ENCODE data around the gene MAN2C1.
"Not testable (repeated sequence)": the region's sequence is repeated elsewhere in the genome, so short reads cannot be mapped to it uniquely, and the experiment has no call there.

The MAN2C1 gene

DNA sequence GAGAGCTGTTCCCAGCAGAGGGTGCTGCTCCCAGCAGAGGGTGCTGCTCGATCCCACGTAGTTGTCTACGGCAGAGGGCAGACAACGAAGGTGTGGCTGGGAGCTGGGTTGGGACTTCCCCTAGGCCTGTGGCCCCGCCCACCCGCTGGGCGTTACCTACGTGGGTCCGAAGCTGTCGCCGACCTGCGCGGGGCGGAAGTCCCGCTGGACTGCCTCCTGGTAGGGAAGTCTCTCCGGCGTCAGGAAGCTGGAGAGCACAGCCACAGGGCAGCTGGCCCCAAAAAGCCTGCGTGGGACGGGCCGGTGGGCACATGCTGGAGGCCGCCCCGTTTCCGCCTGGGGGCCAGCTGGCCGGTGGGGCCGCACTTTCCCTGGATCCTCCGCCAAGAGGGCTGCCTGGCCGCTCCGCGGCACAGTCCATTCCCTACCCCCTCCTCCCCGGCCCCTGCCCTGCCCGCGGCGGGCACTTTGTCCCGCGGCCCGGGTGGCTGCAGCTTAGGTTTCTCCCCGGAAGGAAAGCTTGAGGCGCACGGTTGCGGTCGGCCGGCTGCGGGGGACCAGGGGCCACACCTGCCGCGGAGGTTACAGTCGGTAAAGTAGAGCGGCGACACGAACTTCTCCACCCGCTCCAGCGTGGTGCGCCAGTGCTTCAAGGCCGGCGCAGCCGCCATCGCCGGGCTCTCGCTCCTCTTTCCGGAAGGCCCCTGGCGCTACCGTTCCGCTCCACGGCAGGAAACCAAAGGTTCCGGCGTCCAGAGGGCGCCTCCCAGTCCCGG, at the start of gene MAN2C1:
TSS of gene MAN2C1 (minus strand) at position 695 of the 776 bp plus-strand sequence. CDS start at position 671, 24 bp downstream.
- peak; percentile 73 to 82 for DNase-seq (ENCODE audit: low read depth in 2 of 2)

DNA sequence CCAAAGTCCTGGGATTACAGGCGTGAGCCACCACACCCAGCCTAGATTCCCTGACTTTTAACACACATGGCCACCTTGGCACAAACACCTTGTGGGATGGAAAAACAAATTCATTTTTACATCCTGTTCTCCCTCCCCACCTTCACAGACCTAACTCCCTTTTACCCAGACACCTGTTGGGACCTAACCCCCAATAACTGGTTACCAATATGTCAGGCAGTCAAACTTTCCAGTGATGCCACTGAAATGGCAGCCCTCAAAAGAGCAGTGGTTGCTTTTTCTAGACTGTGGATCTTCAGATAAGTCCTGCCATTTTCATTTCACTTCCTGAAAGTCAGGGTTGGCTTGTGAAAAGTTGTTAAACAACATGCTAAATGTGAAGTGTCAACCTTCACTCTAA, 48.2 kb upstream of the MAN2C1 start:
- DNase-seq (ENCODE audit: low read depth in 2 of 2) = no peak

DNA sequence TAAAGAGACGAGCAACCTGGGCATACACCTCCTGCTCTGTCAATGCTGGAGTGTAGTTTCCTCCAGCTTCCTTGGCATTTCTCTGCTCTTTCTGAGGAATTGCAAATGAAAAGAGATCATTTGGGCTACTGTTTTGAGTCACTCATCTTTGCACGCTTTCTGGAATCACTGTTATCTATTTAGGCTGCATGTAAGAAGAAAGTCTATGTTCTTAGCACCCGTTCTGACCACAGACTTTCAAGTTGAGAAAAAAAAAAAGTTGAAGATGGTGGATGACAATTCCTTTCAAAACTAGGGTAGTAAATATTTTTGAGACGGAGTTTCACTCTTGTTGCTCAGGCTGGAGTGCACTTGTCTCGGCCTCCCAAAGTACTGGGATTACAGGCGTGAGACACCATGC, 41.8 kb upstream of the MAN2C1 start:
- DNase-seq (ENCODE audit: low read depth in 2 of 2) = no peak

DNA sequence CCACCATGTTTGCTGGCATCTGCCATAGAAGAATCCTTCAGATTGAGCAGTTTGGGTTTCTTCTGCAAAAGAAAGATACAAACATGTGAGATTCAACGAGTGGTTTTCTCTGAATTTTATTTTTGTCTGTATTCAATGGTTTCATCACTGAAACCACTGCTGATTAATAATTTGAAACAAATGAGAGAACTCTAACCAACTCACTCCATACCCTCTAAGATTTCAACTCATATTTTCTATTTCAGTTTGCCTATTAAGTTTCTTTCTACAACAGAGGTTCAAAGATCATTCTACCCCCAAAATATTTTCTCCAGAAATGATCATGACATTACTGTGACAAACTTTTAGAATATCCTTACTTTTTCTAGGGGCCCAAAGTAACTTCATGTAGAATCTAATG, 38.7 kb upstream of the MAN2C1 start:
- no peak for DNase-seq (ENCODE audit: low read depth in 2 of 2)

DNA sequence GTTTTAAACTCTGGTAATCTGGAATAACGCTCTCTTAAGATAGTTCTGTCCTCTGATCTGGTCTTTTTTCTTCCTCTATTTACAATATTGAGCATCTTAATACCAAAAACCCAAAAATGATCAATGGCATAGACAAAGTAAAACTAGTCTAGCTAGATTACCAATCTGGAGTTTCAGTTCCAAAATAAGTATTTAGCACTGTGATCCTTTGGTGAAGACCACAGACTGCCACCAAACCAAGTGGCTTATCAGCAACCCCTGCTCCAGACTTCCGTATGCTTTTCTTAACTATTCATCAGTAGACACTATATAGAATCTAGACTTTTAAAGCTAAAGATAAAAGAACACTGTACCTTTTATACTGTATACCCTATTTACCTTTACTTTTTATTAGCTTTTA, 35.5 kb upstream of the MAN2C1 start:
- DNase-seq (ENCODE audit: low read depth in 2 of 2) = no peak

DNA sequence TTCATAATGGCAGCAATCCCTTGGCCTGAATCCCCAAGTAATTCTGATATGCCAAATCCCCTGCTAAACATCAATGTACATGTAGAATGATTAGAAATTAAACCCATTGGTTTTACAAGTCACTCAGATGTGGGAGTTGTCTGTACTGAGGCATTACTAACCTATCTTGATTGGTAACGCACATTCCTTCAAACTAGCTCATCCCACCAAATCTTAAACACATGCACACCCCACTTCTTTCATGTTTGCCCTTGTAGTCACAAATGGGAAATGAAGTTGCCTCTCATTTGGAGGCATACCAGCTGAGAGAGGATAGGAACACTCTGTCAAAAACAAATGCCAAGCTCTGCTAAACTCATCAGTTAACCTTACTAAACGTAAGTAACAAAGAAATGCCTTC, 29.1 kb upstream of the MAN2C1 start:
- DNase-seq (ENCODE audit: low read depth in 2 of 2) = no peak

DNA sequence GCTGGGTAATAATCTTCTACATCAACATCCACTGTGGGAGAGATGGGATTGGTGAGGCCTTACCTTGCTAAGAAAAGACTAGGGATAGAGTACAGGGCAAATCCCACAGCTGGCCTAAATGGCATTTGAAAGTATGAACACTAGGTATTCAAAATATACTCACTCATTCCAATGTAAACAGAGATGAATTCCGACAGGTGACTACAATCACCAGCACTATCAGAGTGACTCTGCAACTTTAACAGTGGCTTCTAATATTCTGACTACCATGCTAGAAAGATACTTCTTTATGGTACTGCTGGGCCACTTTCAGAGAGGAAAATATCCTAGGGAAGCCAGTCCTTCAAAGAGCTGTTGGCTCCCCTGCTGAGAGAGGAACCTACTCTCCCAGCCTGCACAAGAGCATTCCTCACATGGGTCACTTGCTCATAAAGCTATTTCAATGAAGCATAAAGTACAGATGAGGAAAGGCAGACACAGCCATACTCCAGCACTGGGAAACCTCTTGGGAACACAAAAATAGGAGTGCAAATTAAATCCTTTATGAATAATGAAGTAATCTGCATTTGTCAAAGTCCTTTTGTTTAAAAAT, 21.5 kb upstream of the MAN2C1 start:
- no peak for DNase-seq (ENCODE audit: low read depth in 2 of 2)

DNA sequence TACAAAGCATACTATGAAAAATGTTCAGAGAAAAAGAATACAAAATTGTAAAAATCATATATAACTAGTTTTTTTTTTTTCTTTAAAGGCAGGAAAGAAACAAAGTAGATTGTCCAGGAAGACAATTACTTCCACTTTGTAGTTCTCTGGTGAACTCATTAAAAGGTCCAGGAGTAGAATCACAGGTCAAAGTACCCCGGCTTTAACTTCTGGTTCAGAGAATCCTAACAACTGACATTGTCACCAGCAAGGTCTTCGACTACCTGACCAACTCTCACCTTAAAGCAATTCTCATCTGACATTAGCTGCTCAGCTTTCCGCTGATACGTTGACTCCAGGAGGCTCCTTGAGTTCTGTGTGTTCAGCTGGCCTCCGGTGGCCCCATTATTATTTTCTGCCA, 15.6 kb upstream of the MAN2C1 start:
- DNase-seq (ENCODE audit: low read depth in 2 of 2) = not testable (repeated sequence)

DNA sequence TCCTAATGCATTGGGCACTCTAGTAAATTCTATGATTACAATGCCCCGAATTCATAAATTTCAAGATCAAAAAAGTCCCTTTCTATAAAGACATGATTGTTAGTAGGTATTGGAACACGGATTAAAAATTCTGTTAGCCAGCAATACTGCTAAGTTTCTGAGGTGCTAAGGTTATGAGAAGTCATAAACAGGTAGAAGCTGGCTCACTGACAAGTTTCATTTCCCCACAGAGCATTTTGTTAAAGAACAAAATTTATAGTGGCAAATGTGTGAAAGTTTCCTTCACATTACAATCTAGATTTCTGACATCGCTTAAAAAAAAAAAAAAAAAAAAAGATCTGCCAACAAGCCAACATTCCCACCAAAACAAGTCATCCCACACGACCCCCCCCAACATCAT, 12.4 kb upstream of the MAN2C1 start:
- no peak for DNase-seq (ENCODE audit: low read depth in 2 of 2)

DNA sequence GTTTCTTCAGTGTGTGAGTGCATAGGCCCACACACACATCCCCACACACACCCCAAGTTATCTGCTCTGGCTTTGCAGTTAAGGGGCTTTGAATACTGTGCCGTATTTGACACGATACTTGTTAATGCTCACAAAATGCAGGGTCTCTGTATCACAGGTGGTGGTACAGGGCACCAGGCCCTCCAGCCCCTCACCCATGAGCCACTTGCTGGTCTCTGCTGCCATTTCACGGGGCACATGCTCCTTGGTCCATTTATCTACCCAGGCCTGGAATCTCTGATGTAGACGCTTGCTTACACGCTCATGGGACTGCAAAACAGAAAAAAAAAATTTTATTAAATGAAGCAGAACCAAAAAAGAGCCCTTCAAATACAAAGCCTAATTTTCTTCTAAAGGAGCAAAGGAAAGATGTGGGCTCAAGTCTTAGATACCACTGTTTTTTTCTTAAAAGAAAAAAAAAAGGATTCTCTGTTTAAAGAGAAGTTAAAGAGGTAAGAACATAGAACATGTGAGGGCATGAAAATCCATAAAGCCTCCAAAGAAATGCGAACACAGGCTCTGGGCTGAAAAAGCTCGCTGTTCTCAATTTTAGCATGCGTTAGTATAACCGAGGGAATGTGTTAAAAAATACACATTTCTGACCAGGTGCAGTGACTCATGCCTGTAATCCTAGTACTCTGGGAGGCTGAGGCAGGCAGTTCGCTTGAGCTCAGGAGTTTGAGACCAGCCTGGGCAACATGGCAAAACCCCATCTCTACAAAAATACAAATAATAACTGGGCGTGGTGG, 3.7 kb upstream of the MAN2C1 start:
- DNase-seq (ENCODE audit: low read depth in 2 of 2) = no peak

DNA sequence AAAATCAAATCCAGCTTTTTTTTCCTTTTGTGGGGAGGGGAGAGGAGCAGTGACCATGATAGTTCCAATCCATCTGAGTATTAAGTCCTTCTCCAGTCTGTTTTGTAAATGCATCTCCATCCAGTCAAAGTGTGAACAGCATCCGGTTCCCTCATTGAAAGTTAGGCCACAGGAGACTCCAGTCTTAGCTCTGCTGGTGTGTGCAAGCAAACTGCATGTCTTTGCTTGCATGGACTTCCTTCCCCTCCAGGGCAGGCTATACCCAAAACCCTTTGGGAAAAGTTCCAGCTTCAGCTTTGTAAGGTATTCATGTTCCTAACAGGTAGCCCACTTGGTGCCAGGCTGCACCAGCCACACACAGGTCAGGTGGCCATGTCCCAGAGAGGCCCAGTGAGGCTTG, 3.1 kb upstream of the MAN2C1 start:
- no peak for DNase-seq (ENCODE audit: low read depth in 2 of 2)

DNA sequence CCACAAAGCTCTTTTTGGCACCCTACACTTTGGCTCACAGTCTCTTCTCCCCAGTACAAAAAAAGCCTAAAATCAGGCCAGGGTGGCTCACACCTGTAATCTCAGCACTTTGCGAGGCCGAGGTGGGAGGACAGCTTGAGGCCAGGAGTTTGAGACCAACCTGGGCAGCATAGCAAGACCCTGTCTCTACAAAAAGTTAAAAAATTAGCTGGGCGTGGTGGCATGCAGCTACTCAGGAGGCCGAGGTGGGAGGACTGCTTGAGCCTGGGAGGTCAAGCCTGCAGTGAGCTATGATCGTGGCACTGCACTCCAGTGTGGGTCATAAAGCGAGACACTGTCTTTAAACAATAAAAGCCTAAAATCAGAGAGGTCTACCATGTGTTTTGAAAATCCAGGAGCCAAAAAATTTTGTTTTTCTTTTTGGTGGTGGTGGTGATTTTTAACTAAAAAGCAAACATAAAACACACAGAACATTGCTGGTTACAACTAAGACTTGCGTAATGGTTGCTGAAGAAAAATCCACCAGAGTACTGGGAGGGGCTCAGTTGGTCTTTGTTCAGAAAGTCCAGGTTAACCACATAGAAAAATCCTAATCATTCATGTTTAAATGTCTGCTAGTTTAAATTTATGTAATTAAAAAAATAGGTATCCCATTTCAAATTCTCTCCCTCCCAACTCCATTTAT, 1.6 kb upstream of the MAN2C1 start:
- no peak for DNase-seq (ENCODE audit: low read depth in 2 of 2)

DNA sequence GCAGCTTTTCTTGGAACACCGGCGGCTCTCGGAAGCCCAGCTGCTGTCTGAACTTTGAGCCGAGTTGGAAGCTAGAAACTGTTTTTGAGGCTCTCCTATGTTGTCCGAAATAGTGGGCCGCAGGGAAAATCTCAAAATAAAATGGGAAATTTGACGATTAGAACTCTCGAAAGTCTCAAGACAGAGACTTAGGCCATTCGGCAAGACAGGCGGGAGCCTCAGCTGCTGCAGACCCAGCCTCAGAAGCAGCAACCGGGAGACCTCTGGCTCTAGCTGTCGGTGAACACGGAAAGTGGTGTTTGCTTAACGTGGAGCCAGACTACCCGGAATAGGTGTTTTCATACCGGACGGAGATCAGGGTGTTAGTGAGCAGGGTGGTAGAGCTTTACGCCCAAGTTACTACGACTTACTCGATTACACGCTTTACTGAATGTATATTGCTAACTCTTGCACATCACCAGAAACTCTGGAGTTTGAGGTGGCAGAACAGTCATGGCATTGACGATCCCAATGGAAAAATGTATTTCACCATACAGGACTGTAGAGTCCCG, 357 bp upstream of the MAN2C1 start:
- no peak for DNase-seq (ENCODE audit: low read depth in 2 of 2)

DNA sequence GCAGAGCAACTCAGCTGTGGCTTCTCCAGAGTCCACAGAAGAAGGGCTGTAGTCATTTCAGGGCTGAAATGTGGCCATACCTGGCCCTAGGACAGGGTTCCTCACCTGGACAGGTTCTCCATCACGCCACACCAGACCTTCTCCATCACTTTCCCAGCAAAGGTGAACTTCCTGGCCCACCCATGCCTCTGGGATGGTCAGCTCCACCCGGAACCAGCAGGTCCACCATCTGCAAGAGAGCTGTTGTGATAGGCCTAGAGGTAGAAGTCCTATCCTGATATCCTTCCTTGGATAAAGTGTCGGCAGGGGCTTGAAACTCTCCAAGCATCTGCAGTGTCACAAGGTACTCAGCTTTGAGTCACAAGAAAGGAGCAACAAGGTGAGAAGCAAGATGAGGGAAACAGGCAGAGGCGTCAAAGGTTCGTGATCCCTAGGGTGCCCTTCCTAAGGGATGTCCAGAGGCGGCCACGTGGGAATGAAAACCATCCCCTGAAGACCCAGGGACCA, 948 bp downstream of the MAN2C1 start:
- no peak for DNase-seq (ENCODE audit: low read depth in 2 of 2)

DNA sequence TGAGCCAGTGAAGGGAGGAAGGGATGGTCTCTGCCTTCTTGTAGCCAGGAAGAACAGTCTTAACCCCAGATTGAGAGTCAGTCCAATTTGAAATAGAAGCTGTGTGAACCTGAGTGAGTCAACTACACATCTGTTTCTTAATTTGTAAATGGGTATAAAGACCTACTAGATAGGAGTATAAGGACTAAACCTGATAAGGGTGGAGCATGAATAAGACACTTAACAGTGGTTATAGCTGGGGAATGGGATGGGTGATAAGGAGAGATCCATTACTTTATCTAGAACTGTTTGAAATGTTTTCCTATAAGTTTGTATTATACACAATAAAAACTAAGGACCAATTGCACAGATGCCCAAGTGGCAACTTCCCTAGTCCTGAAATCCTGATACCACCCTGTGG, 1.4 kb downstream of the MAN2C1 start:
- no peak for DNase-seq (ENCODE audit: low read depth in 2 of 2)

DNA sequence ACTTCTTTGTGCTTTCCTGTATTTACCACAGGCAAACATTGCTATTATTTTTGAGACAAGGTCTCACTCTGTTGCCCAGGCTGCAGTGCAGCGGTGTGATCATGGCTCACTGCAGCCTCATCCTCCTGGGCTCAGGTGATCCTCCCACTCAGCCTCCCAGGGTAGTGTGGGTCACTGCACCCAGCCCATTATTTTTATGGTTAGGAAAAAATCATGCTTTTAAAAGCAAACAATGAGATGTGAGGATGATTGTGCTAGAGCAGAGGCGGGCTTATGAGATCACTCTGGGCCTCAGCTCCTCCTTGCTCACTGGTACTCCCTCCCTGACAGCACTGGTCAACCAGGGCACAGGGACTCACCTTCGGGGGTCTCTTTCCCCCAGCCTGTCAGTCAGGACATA, 2.2 kb downstream of the MAN2C1 start:
- no peak for DNase-seq (ENCODE audit: low read depth in 2 of 2)

DNA sequence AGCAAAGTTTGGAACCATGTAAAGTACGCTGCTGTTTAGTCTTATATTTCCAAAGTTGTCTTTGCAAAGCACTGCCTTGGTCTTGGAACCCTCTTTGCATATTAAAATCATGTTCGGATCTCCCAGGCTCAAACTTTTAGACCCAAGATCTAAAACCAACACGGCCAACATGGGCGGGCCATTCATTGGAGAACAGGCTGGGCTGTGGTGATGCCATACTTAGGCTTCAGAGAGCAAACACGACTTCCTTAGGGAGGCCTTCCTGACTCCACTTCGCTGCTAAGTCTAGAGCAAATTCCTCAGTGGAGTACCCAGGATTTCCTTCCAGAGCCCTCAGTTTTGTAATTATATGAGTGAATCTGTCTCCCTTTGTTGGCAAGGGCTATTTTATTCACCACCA, 3.5 kb downstream of the MAN2C1 start:
- no peak for DNase-seq (ENCODE audit: low read depth in 2 of 2)

DNA sequence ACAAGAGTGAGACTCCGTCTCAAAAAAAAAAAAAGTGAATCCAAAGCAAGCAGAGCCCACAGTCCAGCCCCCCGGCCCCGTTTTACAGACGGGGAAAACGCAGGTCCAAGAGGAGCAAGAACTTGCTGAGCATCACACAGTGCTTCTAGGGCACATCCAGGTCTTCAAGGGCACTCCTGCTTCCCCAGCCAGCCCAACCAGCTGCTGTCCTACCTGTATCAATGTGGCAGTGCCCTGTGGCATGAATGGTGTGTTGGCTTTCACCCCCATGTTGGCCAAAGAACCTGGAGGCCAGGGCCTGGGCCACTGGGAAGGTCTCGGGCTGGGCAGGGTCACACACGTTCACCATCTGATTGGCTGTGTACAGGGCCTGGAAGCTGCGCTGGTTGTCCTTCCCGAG, 4.6 kb downstream of the MAN2C1 start:
- no peak for DNase-seq (ENCODE audit: low read depth in 2 of 2)

DNA sequence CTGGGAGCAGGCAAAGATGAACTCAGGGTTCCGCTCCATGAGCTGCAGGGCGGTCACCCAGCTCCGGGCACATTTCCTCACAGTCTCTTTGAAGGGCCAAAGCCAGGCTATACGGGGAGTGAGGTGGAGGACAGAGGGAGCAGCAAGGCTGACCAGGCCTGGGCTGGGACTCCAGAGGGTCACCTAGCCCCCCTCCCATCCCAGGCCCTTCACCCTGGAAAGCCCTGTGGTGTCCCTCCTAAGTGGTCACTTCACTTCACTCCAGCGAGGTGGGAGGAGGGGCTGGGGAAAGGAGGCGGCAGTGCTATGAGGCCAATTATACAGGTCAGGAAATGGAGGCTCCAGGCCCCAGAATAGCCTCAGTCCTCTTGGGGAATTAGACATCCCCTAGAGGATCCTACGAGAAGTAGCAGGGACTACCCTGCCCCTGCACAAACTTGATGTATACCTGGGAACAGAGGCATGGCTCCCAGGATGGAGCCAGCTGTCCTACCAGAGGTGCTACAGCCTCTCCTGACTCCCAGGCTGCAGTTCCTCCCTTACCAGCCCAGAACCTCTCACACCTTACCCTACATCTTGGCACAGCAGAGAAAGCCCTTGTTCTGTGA, 5.7 kb downstream of the MAN2C1 start:
- DNase-seq (ENCODE audit: low read depth in 2 of 2) = no peak

DNA sequence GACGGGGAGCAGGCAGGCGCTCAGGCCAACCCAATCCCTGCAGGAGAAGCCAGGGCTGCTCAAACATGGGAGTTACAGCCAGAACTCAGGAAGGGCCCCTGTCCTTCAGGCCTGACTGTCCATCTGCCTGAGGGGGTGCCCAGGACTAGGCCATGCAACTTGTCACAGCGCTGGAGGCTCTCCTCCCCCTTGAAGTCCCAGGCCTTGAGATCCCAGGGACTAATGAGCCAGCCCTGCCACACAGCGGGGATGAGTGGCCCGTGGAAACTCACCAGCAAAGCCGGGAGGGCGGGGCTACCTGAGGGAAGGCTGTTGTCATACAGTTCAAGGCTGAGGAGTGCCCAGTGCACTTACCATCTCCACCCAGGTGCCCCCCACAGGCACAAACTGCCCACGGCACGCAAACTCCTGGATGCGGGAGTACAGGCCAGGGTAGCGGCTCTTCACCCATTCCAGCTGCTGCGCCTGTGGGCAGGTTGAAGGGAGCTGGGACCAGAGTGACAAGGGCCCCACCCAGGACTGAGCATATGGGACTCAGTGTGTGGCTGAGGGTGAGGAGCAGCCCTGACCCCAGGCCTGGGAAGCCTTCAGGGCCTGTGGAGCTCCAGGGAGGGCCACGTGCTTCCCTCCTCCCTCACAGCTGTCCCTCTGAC, 6.3 kb downstream of the MAN2C1 start:
- DNase-seq (ENCODE audit: low read depth in 2 of 2) = no peak
